ENCODE results near the gene HPGDS. TPM values are rescaled to one million over a fixed set of nuclear protein-coding genes. Genes with fewer than 3 reads are reported as not detected.

The HPGDS gene
- total and polyA plus RNA-seq, 11 donors: 0.26 to 6.2 (median 0.96) TPM

- H3K4me3 ChIP-seq: no peak overlapping the region
- WGBS, 4 donors: 88 to 93% (median 91%) methylated on average over 3 of the region's 3 CpGs
- no peaks in the 10 kb centered on the region for H3K4me1 ChIP-seq
- no peaks in the 10 kb centered on the region for H3K27me3 ChIP-seq
- intact Hi-C loops (cut with DNase I): loop anchor here in 2 of 10 donors (10.0 kb wide), 2 partner anchors 358 to 458 kb away; no protein-coding TSS in a partner anchor
- TF ChIP-seq POLR2A (IDR thresholded peaks at IDR 0.05): no peak
- no peak for TF ChIP-seq CTCF (IDR thresholded peaks at IDR 0.05)
- H3K27ac ChIP-seq: no peak overlapping the region
- no peak for ATAC-seq
- DNase-seq: no peak
- H3K36me3 ChIP-seq: peaks cover 0 to 83% (median 55%) of the 10 kb centered on the region in 9 donors
- H3K9me3 ChIP-seq: no peaks in the 10 kb centered on the region
These were observed 89.6 kb downstream of the HPGDS start for GRCh38 chr4:94253036-94253435.

- no peaks in the 10 kb centered on the region for H3K9me3 ChIP-seq
- peaks cover 0 to 2% (median 0%) of the 10 kb centered on the region in 12 donors for H3K4me1 ChIP-seq
- H3K27ac ChIP-seq: no peak overlapping the region
- intact Hi-C loops (cut with DNase I): loop anchor here in 2 of 10 donors (10.0 kb wide), 2 partner anchors 356 to 456 kb away; no protein-coding TSS in a partner anchor
- no peaks in the 10 kb centered on the region for H3K27me3 ChIP-seq
- H3K4me3 ChIP-seq: no peak overlapping the region
- H3K36me3 ChIP-seq: peaks cover 0 to 78% (median 59%) of the 10 kb centered on the region in 9 donors
- DNase-seq (no peak), ATAC-seq (no peak)
- no peak for TF ChIP-seq CTCF (IDR thresholded peaks at IDR 0.05)
- TF ChIP-seq POLR2A (IDR thresholded peaks at IDR 0.05): no peak
These were observed 91.5 kb downstream of the HPGDS start for GRCh38 chr4:94251094-94251493.

Other genes starting within 250 kb of the HPGDS start
- 10 to 100 TPM in 4 of 9 donors, 1 to 10 TPM in 5; 7.3 to 14.0 (median 9.8) TPM for gene SMARCAD1, start 135.0 kb downstream of the HPGDS start, total RNA-seq
- gene SMARCAD1, start 135.0 kb downstream of the HPGDS start, polyA plus RNA-seq: 1 to 10 TPM; 3.7 to 7.5 TPM
- gene PDLIM5, start 109.1 kb upstream of the HPGDS start, total RNA-seq: 1,000 to 10,000 TPM in 7 of 9 donors, 100 to 1,000 TPM in 2; 814 to 1,378 (median 1,064) TPM
- gene PDLIM5, start 109.1 kb upstream of the HPGDS start, polyA plus RNA-seq: 100 to 1,000 TPM; 262 to 648 TPM

All from heart left ventricle (tissue), 16 donors.